Endodermal cell (in vitro differentiated cells): Measurements from ENCODE around the gene PDE4D. TPM values are rescaled to one million over a fixed set of nuclear protein-coding genes. Genes with fewer than 3 reads are reported as not detected.

ENCODE experiments used
- DNase-seq: peaks from one replicate; pipeline ENCODE4 v3.0.0-alpha.2; 2017
- H3K27ac ChIP-seq: 2 replicates; pipeline ENCODE4 v1.5.1; 2013; ENCODE audit warnings: mild to moderate bottlenecking, low read depth, low read length, moderate library complexity
- H3K27me3 ChIP-seq: 2 replicates; pipeline ENCODE4 v1.6.1; 2013; ENCODE audit warnings: mild to moderate bottlenecking, low read length, moderate library complexity; ENCODE audit not compliant: insufficient read depth, control insufficient read depth, poor library complexity, severe bottlenecking
- H3K36me3 ChIP-seq: 2 replicates; pipeline ENCODE4 v1.7.0; 2013; ENCODE audit warnings: mild to moderate bottlenecking, low read length, moderate library complexity; ENCODE audit not compliant: control insufficient read depth, insufficient read depth
- H3K4me1 ChIP-seq: one replicate; pipeline ENCODE4 v1.7.0; 2013; ENCODE audit warnings: low read length; ENCODE audit not compliant: control insufficient read depth, insufficient read depth
- H3K4me3 ChIP-seq: 2 replicates; pipeline ENCODE4 v1.5.1; 2013; ENCODE audit warnings: mild to moderate bottlenecking, low read length, moderate library complexity
- H3K9ac ChIP-seq: 2 replicates; pipeline ENCODE4 v1.6.1; 2013; ENCODE audit warnings: mild to moderate bottlenecking, low read length, moderate library complexity; ENCODE audit not compliant: poor library complexity, severe bottlenecking; ENCODE audit errors: extremely low read depth
- H3K9me3 ChIP-seq: 2 replicates; pipeline ENCODE4 v1.6.1; 2013; ENCODE audit warnings: mild to moderate bottlenecking, low read length, moderate library complexity; ENCODE audit not compliant: control insufficient read depth
- H3K27ac Mint-ChIP-seq: 2 replicates; pipeline ENCODE4 v1.8.0; 2020; ENCODE audit warnings: mixed read lengths
- H3K27me3 Mint-ChIP-seq: 2 replicates; pipeline ENCODE4 v1.8.0; 2021; ENCODE audit warnings: mild to moderate bottlenecking, mixed read lengths; ENCODE audit not compliant: insufficient read depth
- H3K36me3 Mint-ChIP-seq: 2 replicates; pipeline ENCODE4 v1.8.0; 2020; ENCODE audit warnings: low read depth, mixed read lengths
- H3K4me1 Mint-ChIP-seq: 2 replicates; pipeline ENCODE4 v1.8.0; 2020; ENCODE audit warnings: mixed read lengths
- H3K4me3 Mint-ChIP-seq: 2 replicates; pipeline ENCODE4 v1.8.0; 2020; ENCODE audit warnings: mild to moderate bottlenecking, moderate library complexity, mixed read lengths
- H3K9me3 Mint-ChIP-seq: 2 replicates; pipeline ENCODE4 v1.8.0; 2020; ENCODE audit warnings: mild to moderate bottlenecking, mixed read lengths
- WGBS, 2 experiments: methylation state at CpG; one replicate each; pipeline versions ENCODE4 v1.1.5 to v1.1.7; 2013; ENCODE audit warnings: missing lambda C conversion rate in 2 of 2, mixed read lengths in 1 of 2; ENCODE audit not compliant: insufficient coverage in 1 of 2, insufficient read length in 1 of 2; 5-methylcytosine and 5-hydroxymethylcytosine counted together
- total RNA-seq, 2 donors: library from RNA; stranded (reverse); fragmentation: NEBNext Ultra II Directional in 1 of 2; extraction: Animal tissue kit (Norgen Biotek cat#: 25700) in 1 of 2; gene quantifications; 2 replicates in 1 of 2; 3 replicates in 1 of 2; pipeline ENCODE4 v1.2.1, GENCODE V29; 2021
- TF ChIP-seq, protein P1 (sequence below): fragments of 200-600 bp; sonication (generic); conservative IDR thresholded peaks from 2 replicates; pipeline ENCODE4 v1.5.0; 2021; ENCODE audit warnings: antibody characterized with exemption, mild to moderate bottlenecking

Gene PDE4D
- total RNA-seq, 2 donors from 2014 or later, result 9.2 to 11.4 TPM

DNA sequence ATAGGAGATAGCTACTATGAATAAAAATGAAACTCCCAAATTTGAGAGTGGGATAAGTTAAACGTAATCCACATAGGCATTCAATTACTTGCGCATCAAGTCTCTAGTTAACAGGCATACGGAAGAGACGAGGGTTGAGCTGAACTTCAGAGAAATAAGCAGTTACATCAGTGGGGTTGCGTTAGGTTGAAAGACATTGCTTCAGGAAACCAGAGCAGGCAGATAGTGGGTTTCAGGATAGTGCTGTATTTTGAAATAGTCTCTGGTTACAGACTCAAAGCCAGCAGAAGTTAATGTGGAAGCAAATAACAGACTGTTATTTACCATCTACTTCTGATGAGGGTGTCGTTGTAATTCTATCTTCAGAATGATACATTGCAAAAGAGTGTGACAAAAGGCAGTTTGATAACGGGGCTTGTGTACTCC lies 533.4 kb downstream of the PDE4D start:
- Histone ChIP-seq H3K27ac (no peak overlapping the region), H3K4me3 (no peak overlapping the region), H3K9ac (no peak overlapping the region), H3K36me3 (no peaks in the 10 kb centered on the region), H3K27me3 (no peaks in the 10 kb centered on the region), H3K9me3 (no peaks in the 10 kb centered on the region), H3K4me1 (peaks cover 24% of the 10 kb centered on the region)
- H3K36me3 Mint-ChIP-seq, result no peaks in the 10 kb centered on the region
- TF ChIP-seq, protein P1, sequence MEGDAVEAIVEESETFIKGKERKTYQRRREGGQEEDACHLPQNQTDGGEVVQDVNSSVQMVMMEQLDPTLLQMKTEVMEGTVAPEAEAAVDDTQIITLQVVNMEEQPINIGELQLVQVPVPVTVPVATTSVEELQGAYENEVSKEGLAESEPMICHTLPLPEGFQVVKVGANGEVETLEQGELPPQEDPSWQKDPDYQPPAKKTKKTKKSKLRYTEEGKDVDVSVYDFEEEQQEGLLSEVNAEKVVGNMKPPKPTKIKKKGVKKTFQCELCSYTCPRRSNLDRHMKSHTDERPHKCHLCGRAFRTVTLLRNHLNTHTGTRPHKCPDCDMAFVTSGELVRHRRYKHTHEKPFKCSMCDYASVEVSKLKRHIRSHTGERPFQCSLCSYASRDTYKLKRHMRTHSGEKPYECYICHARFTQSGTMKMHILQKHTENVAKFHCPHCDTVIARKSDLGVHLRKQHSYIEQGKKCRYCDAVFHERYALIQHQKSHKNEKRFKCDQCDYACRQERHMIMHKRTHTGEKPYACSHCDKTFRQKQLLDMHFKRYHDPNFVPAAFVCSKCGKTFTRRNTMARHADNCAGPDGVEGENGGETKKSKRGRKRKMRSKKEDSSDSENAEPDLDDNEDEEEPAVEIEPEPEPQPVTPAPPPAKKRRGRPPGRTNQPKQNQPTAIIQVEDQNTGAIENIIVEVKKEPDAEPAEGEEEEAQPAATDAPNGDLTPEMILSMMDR, result no peak
- H3K4me3 Mint-ChIP-seq, result no peak overlapping the region
- H3K9me3 Mint-ChIP-seq, result no peaks in the 10 kb centered on the region
- peaks cover 59% of the 10 kb centered on the region for H3K4me1 Mint-ChIP-seq
- H3K27me3 Mint-ChIP-seq, result no peaks in the 10 kb centered on the region
- DNase-seq, result no peak
- no peak overlapping the region for H3K27ac Mint-ChIP-seq
- 85 to 89% methylated on average over 5 to 7 of the region's 7 CpGs for WGBS, 2 experiments

DNA sequence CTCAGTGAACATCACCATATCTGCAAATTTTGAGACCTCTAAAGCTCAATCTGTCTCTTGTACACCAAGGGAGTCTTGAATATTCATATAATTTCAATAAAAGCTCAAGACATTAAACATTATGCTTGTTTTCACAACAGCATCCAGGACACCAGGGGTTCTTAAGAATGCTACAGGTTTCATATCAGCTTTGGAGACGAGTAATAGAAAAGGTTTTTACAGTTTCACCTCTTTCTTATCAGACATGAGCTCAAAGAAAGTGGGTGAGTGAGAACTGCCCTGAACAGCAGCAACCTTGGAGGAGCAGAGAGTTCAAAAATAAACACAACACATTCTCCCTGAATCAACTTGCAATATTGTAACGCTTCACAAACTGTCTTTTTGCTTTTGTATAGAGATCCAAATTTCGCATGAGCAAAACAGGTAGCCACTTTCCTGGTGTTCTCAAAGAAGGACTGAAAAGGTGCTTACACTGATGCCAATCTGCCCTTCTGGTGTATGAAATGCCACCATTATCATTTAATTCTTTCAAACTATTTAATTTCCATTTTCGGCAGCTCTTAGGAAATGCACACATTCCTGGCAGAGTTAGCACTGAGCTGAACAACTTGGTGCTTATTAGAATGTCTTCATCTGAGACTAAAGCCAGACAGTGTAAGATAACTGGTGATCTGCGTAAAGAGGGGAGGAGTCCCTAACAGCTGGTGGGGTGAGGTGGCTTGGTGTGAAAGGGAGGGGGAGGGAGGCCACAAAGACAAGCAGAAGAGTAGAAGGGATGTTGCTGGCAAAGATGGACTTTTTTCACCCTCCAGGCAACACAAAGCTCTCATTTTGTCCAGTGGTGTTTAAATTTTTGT lies 535.3 kb downstream of the PDE4D start:
- WGBS, 2 experiments, result 43% methylated on average over 3 to 5 of the region's 5 CpGs
- H3K9me3 Mint-ChIP-seq, result no peaks in the 10 kb centered on the region

DNA sequence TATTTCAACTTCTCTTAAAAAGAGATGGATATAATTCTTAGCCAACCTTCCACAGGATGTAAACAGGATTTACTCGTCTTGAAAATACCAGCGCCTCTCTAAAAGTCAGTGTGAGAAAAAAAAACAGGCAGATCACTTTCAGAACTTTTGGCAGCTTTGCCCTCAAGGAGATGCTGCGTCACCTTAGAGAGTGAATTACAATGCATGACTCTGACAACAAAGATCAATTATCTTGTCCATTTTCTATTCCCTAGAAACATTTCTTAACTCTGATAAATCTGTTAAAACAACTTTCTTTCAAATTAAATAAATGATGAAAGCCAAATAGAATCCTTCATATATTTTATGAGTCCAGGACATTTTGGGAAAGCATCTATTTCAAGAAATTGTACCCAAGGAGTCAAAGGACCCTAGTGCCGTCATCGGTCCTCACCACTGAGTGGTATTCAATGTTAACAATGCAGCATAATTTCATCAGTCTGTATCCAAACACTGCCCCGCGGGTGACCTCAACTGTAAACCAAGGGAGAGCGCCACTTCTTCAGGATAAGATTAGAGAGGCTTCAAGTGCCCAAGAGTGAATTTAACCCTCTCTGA lies 536.0 kb downstream of the PDE4D start:
- Histone ChIP-seq H3K27me3 (no peaks in the 10 kb centered on the region), H3K27ac (peak overlapping the region; percentile 30), H3K4me3 (peak overlapping the region; percentile 73), H3K9me3 (no peaks in the 10 kb centered on the region), H3K9ac (peak overlapping the region; percentile 36), H3K4me1 (peaks cover 18% of the 10 kb centered on the region), H3K36me3 (no peaks in the 10 kb centered on the region)
- no peaks in the 10 kb centered on the region for H3K36me3 Mint-ChIP-seq
- H3K4me3 Mint-ChIP-seq, result peak overlapping the region; percentile 60
- no peaks in the 10 kb centered on the region for H3K27me3 Mint-ChIP-seq
- 11 to 27% methylated on average over 5 to 8 of the region's 8 CpGs for WGBS, 2 experiments
- TF ChIP-seq, protein P1, result no peak
- peak overlapping the region; percentile 96 for H3K27ac Mint-ChIP-seq
- H3K9me3 Mint-ChIP-seq, result no peaks in the 10 kb centered on the region
- H3K4me1 Mint-ChIP-seq, result peaks cover 59% of the 10 kb centered on the region
- DNase-seq, result peak; percentile 81

More for the DNA sequence above, 535.3 kb downstream of the PDE4D start:
- Mint-ChIP-seq H3K36me3 (no peaks in the 10 kb centered on the region), H3K4me3 (peak overlapping the region; percentile 60), H3K4me1 (peaks cover 63% of the 10 kb centered on the region), H3K27ac (peak overlapping the region; percentile 96), H3K27me3 (no peaks in the 10 kb centered on the region)
- Histone ChIP-seq H3K4me3 (peak overlapping the region; percentile 73), H3K9ac (peak overlapping the region; percentile 36), H3K36me3 (no peaks in the 10 kb centered on the region), H3K27ac (no peak overlapping the region), H3K4me1 (peaks cover 18% of the 10 kb centered on the region), H3K27me3 (no peaks in the 10 kb centered on the region), H3K9me3 (no peaks in the 10 kb centered on the region)
- peak; percentile 78 for DNase-seq
- TF ChIP-seq, protein P1, result no peak
